ENCODE data around the gene ZNF397. TPM values are rescaled to one million over a fixed set of nuclear protein-coding genes. Genes with fewer than 3 reads are reported as not detected.

ZNF397 gene
- total and polyA plus RNA-seq, 9 of the 15 experiments (the other 6 are each of a cell fraction or from before 2014, with no cell fraction given) = 6.4 to 24.2 (median 19.3) TPM

GRCh38 chr18:35240664-35241447 lies at the start of gene ZNF397 (continued):
- TF ChIP-seq CREB3 (tag; conservative IDR thresholded peaks at IDR 0.05; ENCODE audit: low read depth) (no peak), MBD2 (IDR thresholded peaks at IDR 0.05; ENCODE audit: borderline replicate concordance, low read depth) (peak; percentile 77), ZNF232 (CRISPR knock-in tag; IDR thresholded peaks at IDR 0.05) (no peak), NR0B1 (IDR thresholded peaks at IDR 0.05; ENCODE audit: partially characterized antibody) (no peak), TCF3 (CRISPR knock-in tag; IDR thresholded peaks at IDR 0.05) (no peak), PHF21A (IDR thresholded peaks at IDR 0.05; ENCODE audit: borderline replicate concordance, low read depth) (peak; percentile 50; the same call in 1 of the 2 replicates), TCF7L2 (IDR thresholded peaks at IDR 0.05; ENCODE audit: low read depth, low read length) (no peak), RAD21 (CRISPR knock-in tag; conservative IDR thresholded peaks at IDR 0.05 in 1 of 2, IDR thresholded peaks at IDR 0.05 in 1 of 2) (peak; percentile 16 to 21; a peak in 2 of 4 replicates), KLF13 (tag; IDR thresholded peaks at IDR 0.05; ENCODE audit: borderline replicate concordance, low read depth) (no peak), MAFF (IDR thresholded peaks at IDR 0.05; ENCODE audit: low read length) (no peak), CREB5 (CRISPR knock-in tag; IDR thresholded peaks at IDR 0.05) (no peak), ZNF668 (CRISPR knock-in tag; IDR thresholded peaks at IDR 0.05) (no peak), TAF7 (tag; IDR thresholded peaks at IDR 0.05) (peak; percentile 77), CBX1 (IDR thresholded peaks at IDR 0.05; ENCODE audit: low read depth) (peak; percentile 80; the same call in 1 of the 2 replicates), NFRKB (IDR thresholded peaks at IDR 0.05; ENCODE audit: low read depth) (0 out of 2 replicates have a peak, but pooled peaks have one; percentile 78), ZBTB1 (CRISPR knock-in tag; IDR thresholded peaks at IDR 0.05; ENCODE audit: borderline replicate concordance, low read depth) (peak; percentile 99), PHF8 (IDR thresholded peaks at IDR 0.05; ENCODE audit: borderline replicate concordance, low read length) (peak; percentile 94), PTTG1 (tag; IDR thresholded peaks at IDR 0.05; ENCODE audit: low read depth) (no peak), HMBOX1 (IDR thresholded peaks at IDR 0.05) (peak; percentile 92), HDAC6 (IDR thresholded peaks at IDR 0.05; ENCODE audit: low read depth, low read length) (no peak), PHB (CRISPR knock-in tag; IDR thresholded peaks at IDR 0.05) (no peak), FOXJ3 (CRISPR knock-in tag; IDR thresholded peaks at IDR 0.05) (no peak), ZNF239 (CRISPR knock-in tag; IDR thresholded peaks at IDR 0.05) (0 out of 2 replicates have a peak, but pooled peaks have one; percentile 37), NONO (IDR thresholded peaks at IDR 0.05; ENCODE audit: low read depth in 2 of 2, low read length in 1 of 2) (peak; percentile 1 to 31; a peak in 1 of 4 replicates)

All from K562 (cell line).